Ureter (tissue), 1 donor: ENCODE data around the gene NSMCE3. TPM values are rescaled to one million over a fixed set of nuclear protein-coding genes. Genes with fewer than 3 reads are reported as not detected.

Experiments
- DNase-seq: peaks from one replicate; pipeline ENCODE4 v3.0.0-alpha.2; 2020; ENCODE audit warnings: low spot score
- total RNA-seq: library from RNA; stranded (reverse); gene quantifications from one replicate; pipeline ENCODE4 v1.2.4, GENCODE V29; 2023
- donor health status: DM: yes; HTN: yes; CAD: no.

Gene NSMCE3
- total RNA-seq: 8.9 TPM

GRCh38 chr15:29269485-29270168 lies at the start of gene NSMCE3:
NSMCE3 (minus strand) TSS chr15:29269822; CDS start chr15:29269705, 117 bp downstream.
- peak; percentile 90 for DNase-seq

GRCh38 chr15:29316422-29316821 lies 46.8 kb upstream of the NSMCE3 start:
- DNase-seq: no peak

GRCh38 chr15:29312387-29312786 lies 42.8 kb upstream of the NSMCE3 start:
- DNase-seq: no peak

- no peak for DNase-seq
These were observed 42.1 kb upstream of the NSMCE3 start for GRCh38 chr15:29311696-29312095.

GRCh38 chr15:29309139-29309538 lies 39.5 kb upstream of the NSMCE3 start:
- no peak for DNase-seq

GRCh38 chr15:29308299-29308698 lies 38.7 kb upstream of the NSMCE3 start:
- DNase-seq: no peak

- no peak for DNase-seq
These were observed 35.9 kb upstream of the NSMCE3 start for GRCh38 chr15:29305556-29305955.

- no peak for DNase-seq
These were observed 33.2 kb upstream of the NSMCE3 start for GRCh38 chr15:29302871-29303270.

GRCh38 chr15:29299784-29300183 lies 30.2 kb upstream of the NSMCE3 start:
- no peak for DNase-seq

- DNase-seq: no peak
These were observed 29.7 kb upstream of the NSMCE3 start for GRCh38 chr15:29299331-29299730.

GRCh38 chr15:29294732-29295325 lies 25.2 kb upstream of the NSMCE3 start:
- DNase-seq: no peak

GRCh38 chr15:29291067-29291845 lies 21.6 kb upstream of the NSMCE3 start:
- DNase-seq: no peak

GRCh38 chr15:29289173-29289572 lies 19.6 kb upstream of the NSMCE3 start:
- no peak for DNase-seq

GRCh38 chr15:29285386-29285785 lies 15.8 kb upstream of the NSMCE3 start:
- no peak for DNase-seq

GRCh38 chr15:29283381-29283780 lies 13.8 kb upstream of the NSMCE3 start:
- DNase-seq: no peak

- DNase-seq: no peak
These were observed 10.9 kb upstream of the NSMCE3 start for GRCh38 chr15:29280514-29280913.

GRCh38 chr15:29278436-29279105 lies 8.9 kb upstream of the NSMCE3 start:
- DNase-seq: no peak

- DNase-seq: no peak
These were observed 6.7 kb upstream of the NSMCE3 start for GRCh38 chr15:29276366-29276765.

GRCh38 chr15:29275855-29276254 lies 6.2 kb upstream of the NSMCE3 start:
- DNase-seq: no peak

GRCh38 chr15:29274946-29275345 lies 5.3 kb upstream of the NSMCE3 start:
- no peak for DNase-seq

GRCh38 chr15:29272219-29272618 lies 2.6 kb upstream of the NSMCE3 start:
- DNase-seq: no peak

- no peak for DNase-seq
These were observed 1.4 kb upstream of the NSMCE3 start for GRCh38 chr15:29270976-29271375.
